ENCODE measurements around the gene CDK19.

DNA sequence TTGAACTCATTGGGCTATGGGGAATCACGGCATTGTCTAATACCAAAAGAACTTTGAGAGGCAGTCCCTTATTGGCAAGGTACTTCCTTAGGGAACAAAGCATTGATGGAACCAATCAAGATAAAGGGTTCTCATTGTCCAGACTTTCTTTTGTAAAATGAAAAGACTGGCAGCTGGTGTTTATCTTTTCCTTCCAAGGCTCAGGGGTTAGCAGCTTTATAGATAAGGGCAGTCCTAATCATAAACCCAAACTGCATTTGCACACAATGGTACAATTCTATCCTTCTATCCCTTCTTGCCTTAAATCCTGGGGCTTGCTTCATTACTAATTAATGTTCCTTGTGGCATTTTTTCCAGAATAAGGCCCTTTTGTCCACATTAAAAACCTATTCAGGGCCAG lies 28.6 kb downstream of the CDK19 start:
- TF ChIP-seq, protein P1, sequence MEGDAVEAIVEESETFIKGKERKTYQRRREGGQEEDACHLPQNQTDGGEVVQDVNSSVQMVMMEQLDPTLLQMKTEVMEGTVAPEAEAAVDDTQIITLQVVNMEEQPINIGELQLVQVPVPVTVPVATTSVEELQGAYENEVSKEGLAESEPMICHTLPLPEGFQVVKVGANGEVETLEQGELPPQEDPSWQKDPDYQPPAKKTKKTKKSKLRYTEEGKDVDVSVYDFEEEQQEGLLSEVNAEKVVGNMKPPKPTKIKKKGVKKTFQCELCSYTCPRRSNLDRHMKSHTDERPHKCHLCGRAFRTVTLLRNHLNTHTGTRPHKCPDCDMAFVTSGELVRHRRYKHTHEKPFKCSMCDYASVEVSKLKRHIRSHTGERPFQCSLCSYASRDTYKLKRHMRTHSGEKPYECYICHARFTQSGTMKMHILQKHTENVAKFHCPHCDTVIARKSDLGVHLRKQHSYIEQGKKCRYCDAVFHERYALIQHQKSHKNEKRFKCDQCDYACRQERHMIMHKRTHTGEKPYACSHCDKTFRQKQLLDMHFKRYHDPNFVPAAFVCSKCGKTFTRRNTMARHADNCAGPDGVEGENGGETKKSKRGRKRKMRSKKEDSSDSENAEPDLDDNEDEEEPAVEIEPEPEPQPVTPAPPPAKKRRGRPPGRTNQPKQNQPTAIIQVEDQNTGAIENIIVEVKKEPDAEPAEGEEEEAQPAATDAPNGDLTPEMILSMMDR (IDR thresholded peaks at IDR 0.05; ENCODE audit: poor library complexity, severe bottlenecking) = no peak
- TF ChIP-seq, protein P2, sequence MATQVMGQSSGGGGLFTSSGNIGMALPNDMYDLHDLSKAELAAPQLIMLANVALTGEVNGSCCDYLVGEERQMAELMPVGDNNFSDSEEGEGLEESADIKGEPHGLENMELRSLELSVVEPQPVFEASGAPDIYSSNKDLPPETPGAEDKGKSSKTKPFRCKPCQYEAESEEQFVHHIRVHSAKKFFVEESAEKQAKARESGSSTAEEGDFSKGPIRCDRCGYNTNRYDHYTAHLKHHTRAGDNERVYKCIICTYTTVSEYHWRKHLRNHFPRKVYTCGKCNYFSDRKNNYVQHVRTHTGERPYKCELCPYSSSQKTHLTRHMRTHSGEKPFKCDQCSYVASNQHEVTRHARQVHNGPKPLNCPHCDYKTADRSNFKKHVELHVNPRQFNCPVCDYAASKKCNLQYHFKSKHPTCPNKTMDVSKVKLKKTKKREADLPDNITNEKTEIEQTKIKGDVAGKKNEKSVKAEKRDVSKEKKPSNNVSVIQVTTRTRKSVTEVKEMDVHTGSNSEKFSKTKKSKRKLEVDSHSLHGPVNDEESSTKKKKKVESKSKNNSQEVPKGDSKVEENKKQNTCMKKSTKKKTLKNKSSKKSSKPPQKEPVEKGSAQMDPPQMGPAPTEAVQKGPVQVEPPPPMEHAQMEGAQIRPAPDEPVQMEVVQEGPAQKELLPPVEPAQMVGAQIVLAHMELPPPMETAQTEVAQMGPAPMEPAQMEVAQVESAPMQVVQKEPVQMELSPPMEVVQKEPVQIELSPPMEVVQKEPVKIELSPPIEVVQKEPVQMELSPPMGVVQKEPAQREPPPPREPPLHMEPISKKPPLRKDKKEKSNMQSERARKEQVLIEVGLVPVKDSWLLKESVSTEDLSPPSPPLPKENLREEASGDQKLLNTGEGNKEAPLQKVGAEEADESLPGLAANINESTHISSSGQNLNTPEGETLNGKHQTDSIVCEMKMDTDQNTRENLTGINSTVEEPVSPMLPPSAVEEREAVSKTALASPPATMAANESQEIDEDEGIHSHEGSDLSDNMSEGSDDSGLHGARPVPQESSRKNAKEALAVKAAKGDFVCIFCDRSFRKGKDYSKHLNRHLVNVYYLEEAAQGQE (IDR thresholded peaks at IDR 0.05; ENCODE audit: borderline replicate concordance) = no peak
- TF ChIP-seq EP300 (conservative IDR thresholded peaks at IDR 0.05; ENCODE audit: poor library complexity, severe bottlenecking) (no peak), EZH2 (IDR thresholded peaks at IDR 0.05; ENCODE audit: borderline replicate concordance, insufficient read depth, low read length, poor library complexity, severe bottlenecking) (no peak), TAF1 (IDR thresholded peaks at IDR 0.05; ENCODE audit: low read depth) (no peak), POLR2AphosphoS5 (IDR thresholded peaks at IDR 0.05) (no peak), MXI1 (conservative IDR thresholded peaks at IDR 0.05; ENCODE audit: poor library complexity, severe bottlenecking) (no peak), RAD21 (conservative IDR thresholded peaks at IDR 0.05) (no peak)

Data from neural cell (in vitro differentiated cells).